K562 (cell line): ENCODE measurements around the gene RNU5D-1. TPM values are rescaled to one million over a fixed set of nuclear protein-coding genes. Genes with fewer than 3 reads are reported as not detected.

ENCODE experiments used
- ADNP ChIP-seq: fragments of 200-800 bp; sonication (Bioruptor generic); IDR thresholded peaks from 2 replicates; pipeline ENCODE4 v1.6.1; 2016; ENCODE audit warnings: missing genetic modification characterization, missing compliant biosample characterization
- BMI1 ChIP-seq: fragments of 150-350 bp; IDR thresholded peaks from 2 replicates; pipeline ENCODE4 v1.6.1; 2014; ENCODE audit warnings: low read length
- CREB1 ChIP-seq, 2 experiments: sonication (generic) in 1 of 2; formaldehyde crosslinking in 1 of 2; IDR thresholded peaks; 2 replicates each; pipeline versions ENCODE4 v1.6.1 to v1.8.0; 2012 to 2022; ENCODE audit warnings: inconsistent platforms in 1 of 2, mild to moderate bottlenecking in 1 of 2, missing genetic modification reagents in 1 of 2, moderate library complexity in 1 of 2
- CREBBP ChIP-seq: IDR thresholded peaks from one replicate; pipeline ENCODE4 v1.6.1; 2012; ENCODE audit warnings: low read depth, mild to moderate bottlenecking, control low read depth, inconsistent platforms, low read length
- CXXC5 ChIP-seq: fragments of 250-450 bp; sonication (Bioruptor Pico); IDR thresholded peaks from 2 replicates; pipeline ENCODE4 v1.8.0; 2022; ENCODE audit warnings: inconsistent platforms, mild to moderate bottlenecking, moderate library complexity
- GATA2 ChIP-seq: sonication (generic); formaldehyde crosslinking; IDR thresholded peaks from 2 replicates; pipeline ENCODE4 v1.4.0; 2020; ENCODE audit warnings: mild to moderate bottlenecking, missing genetic modification reagents
- KLF6 ChIP-seq: fragments of 250-450 bp; sonication (Bioruptor Pico); IDR thresholded peaks from 2 replicates; pipeline ENCODE4 v1.4.0; 2020; ENCODE audit warnings: mild to moderate bottlenecking, moderate library complexity, borderline replicate concordance
- L3MBTL2 ChIP-seq: fragments of 450-650 bp; IDR thresholded peaks from 2 replicates; pipeline ENCODE4 v1.6.1; 2016; ENCODE audit warnings: mild to moderate bottlenecking, moderate library complexity
- MAFF ChIP-seq: IDR thresholded peaks from 2 replicates; pipeline ENCODE4 v1.6.1; 2012; ENCODE audit warnings: low read length, improper control_type of control experiment
- MCM3 ChIP-seq: fragments of 450-650 bp; IDR thresholded peaks from 2 replicates; pipeline ENCODE4 v1.6.1; 2016
- NR3C1 ChIP-seq: sonication (generic); formaldehyde crosslinking; IDR thresholded peaks from 2 replicates; pipeline ENCODE4 v1.8.1; 2022; ENCODE audit warnings: missing genetic modification reagents
- POU5F1 ChIP-seq: fragments of 150-350 bp; IDR thresholded peaks from 2 replicates; pipeline ENCODE4 v1.6.1; 2014; ENCODE audit warnings: borderline replicate concordance, low read length, low read depth, mild to moderate bottlenecking; ENCODE audit not compliant: partially characterized antibody
- RNF2 ChIP-seq: sonication (generic); IDR thresholded peaks from 2 replicates; pipeline ENCODE4 v1.6.1; 2016
- SIN3A ChIP-seq, 2 experiments: fragments of 150-350 bp in 1 of 2; IDR thresholded peaks; 2 replicates each; pipeline ENCODE4 v1.6.1; 2011 to 2016; ENCODE audit warnings: borderline replicate concordance in 2 of 2, low read depth in 2 of 2, low read length in 2 of 2, mild to moderate bottlenecking in 2 of 2, moderate library complexity in 2 of 2; ENCODE audit not compliant: control insufficient read depth in 1 of 2
- SIN3B ChIP-seq: fragments of 450-650 bp; IDR thresholded peaks from 2 replicates; pipeline ENCODE4 v1.6.1; 2017; ENCODE audit warnings: low read depth, mild to moderate bottlenecking, moderate library complexity
- SRSF7 ChIP-seq: fragments of 200-400 bp; formaldehyde crosslinking; optimal IDR thresholded peaks from 2 replicates; pipeline ENCODE3; 2017; ENCODE audit warnings: mild to moderate bottlenecking, low read depth, low read length
- YBX1 ChIP-seq: fragments of 450-650 bp; IDR thresholded peaks from 2 replicates; pipeline ENCODE4 v1.7.1; 2016; ENCODE audit warnings: mild to moderate bottlenecking
- ZNF282 ChIP-seq: sonication (generic); formaldehyde crosslinking; IDR thresholded peaks from 2 replicates; pipeline ENCODE4 v1.8.1; 2023; ENCODE audit warnings: missing genetic modification reagents
- polyA plus RNA-seq, 8 experiments: library from polyadenylated mRNA; depleted of rRNA in 4 of 8; stranded (reverse) in 5 of 8; unstranded in 3 of 8; fragments of >200 nt; fragmentation: Nextera tagmentation in 2 of 8; fragmentation: Illumina TruSeq in 1 of 8; extraction: Ambion mirVana in 2 of 8; extraction: Trizol in 1 of 8; gene quantifications; 2 replicates each; pipeline versions ENCODE4 v1.2.1 to v1.2.3, GENCODE V29; 2011 to 2014; ENCODE audit warnings: inconsistent platforms in 1 of 8, missing spikeins in 1 of 8
- total RNA-seq, 7 experiments: library from RNA; depleted of rRNA in 6 of 7; stranded (reverse); fragments of >200 nt in 6 of 7; fragmentation: Illumina TruSeq in 2 of 7; extraction: Trizol in 2 of 7; gene quantifications; 2 replicates each; pipeline versions ENCODE4 v1.2.1 to v1.2.3, GENCODE V29; 2011 to 2021; ENCODE audit warnings: low replicate concordance in 1 of 7
- TF ChIP-seq, protein P1 (sequence below): fragments of 250-450 bp; sonication (Bioruptor Pico); IDR thresholded peaks from 2 replicates; pipeline ENCODE4 v1.5.0; 2020; ENCODE audit warnings: mild to moderate bottlenecking, borderline replicate concordance
- TF ChIP-seq, protein P2 (sequence below), 2 experiments: fragments of 450-650 bp; IDR thresholded peaks; 2 replicates each; pipeline ENCODE4 v1.6.1; 2016
- TF ChIP-seq, protein P3 (sequence below): IDR thresholded peaks from 3 replicates; pipeline ENCODE4 v1.6.1; 2011; ENCODE audit warnings: borderline replicate concordance, mild to moderate bottlenecking, moderate library complexity; ENCODE audit not compliant: insufficient read length; ENCODE audit errors: extremely low read depth
- TF ChIP-seq, protein P4 (sequence below): fragments of 250-450 bp; sonication (Bioruptor Pico); IDR thresholded peaks from 2 replicates; pipeline ENCODE4 v1.8.0; 2022; ENCODE audit warnings: moderate library complexity, mild to moderate bottlenecking, inconsistent platforms

RNU5D-1 gene
- total and polyA plus RNA-seq, 9 of the 15 experiments (the other 6 are each of a cell fraction or from before 2014, with no cell fraction given), result under 0.01 TPM; not detected in 8

DNA sequence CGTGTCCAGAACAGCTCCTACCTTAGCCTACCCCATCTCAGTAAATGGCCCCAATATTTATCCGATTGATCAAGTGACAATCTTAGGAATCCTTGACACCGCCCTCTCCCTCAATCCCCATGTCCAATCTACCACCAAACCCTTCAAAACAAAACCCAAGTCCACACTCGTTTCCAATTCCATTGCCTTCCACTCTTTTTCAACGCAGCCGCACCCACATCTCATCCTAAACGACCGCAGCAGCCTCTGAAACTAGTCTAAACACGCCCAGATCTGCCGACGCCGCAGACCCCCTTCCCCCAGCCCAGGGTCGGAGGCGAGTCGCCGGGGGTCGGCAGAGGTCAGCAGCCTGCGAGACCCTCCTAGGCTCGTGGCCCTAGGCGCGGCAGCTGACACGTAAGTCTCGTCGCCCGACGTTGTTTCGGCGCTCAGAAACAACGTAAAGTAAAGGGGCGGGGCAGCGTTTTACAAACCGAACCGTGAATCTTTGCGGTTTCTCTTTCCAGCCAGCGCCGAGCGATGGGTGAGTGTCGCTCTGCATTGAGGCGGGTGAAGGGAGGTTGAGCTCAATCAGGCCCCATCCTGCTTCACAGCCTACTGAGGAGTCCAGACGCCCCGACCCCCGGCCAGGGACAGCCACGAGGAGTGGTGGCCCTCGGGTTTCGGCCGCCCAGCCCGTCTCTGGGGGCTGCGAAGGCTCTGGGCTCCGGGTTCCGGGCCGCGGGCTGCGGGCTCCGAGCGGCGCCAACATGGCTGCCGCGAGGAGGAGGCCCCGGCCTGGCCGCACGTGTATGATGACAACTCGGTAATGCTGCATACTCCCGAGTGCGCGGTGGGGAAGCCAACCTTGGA is 44.3 kb upstream of the RNU5D-1 start, which contains the start of gene RPS8 (continued):
- TF ChIP-seq BMI1 (no peak), RNF2 (peak; percentile 83), CXXC5 (CRISPR knock-in tag) (peak; percentile 97), ZNF282 (no peak), CREB1 (IDR thresholded peaks at IDR 0.05) (peak; percentile 100), CREB1 (CRISPR knock-in tag; IDR thresholded peaks at IDR 0.05) (peak; percentile 100), CREBBP (no peak), GATA2 (CRISPR knock-in tag) (no peak), MCM3 (no peak; the same call in 1 of the 2 replicates), POU5F1 (no peak), ADNP (no peak), NR3C1 (CRISPR knock-in tag) (no peak), L3MBTL2 (peak; percentile 94), YBX1 (no peak), SIN3A (IDR thresholded peaks at IDR 0.05; ENCODE audit: borderline replicate concordance in 2 of 2, control insufficient read depth in 1 of 2, low read depth in 2 of 2, low read length in 2 of 2) (peak; percentile 21 to 79; a peak in 2 of 4 replicates), SIN3B (peak; percentile 86), MAFF (no peak), SRSF7 (no peak), KLF6 (CRISPR knock-in tag) (peak; percentile 95)
- TF ChIP-seq, protein P1, sequence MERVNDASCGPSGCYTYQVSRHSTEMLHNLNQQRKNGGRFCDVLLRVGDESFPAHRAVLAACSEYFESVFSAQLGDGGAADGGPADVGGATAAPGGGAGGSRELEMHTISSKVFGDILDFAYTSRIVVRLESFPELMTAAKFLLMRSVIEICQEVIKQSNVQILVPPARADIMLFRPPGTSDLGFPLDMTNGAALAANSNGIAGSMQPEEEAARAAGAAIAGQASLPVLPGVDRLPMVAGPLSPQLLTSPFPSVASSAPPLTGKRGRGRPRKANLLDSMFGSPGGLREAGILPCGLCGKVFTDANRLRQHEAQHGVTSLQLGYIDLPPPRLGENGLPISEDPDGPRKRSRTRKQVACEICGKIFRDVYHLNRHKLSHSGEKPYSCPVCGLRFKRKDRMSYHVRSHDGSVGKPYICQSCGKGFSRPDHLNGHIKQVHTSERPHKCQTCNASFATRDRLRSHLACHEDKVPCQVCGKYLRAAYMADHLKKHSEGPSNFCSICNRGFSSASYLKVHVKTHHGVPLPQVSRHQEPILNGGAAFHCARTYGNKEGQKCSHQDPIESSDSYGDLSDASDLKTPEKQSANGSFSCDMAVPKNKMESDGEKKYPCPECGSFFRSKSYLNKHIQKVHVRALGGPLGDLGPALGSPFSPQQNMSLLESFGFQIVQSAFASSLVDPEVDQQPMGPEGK (CRISPR knock-in tag), result no peak
- TF ChIP-seq, protein P2, sequence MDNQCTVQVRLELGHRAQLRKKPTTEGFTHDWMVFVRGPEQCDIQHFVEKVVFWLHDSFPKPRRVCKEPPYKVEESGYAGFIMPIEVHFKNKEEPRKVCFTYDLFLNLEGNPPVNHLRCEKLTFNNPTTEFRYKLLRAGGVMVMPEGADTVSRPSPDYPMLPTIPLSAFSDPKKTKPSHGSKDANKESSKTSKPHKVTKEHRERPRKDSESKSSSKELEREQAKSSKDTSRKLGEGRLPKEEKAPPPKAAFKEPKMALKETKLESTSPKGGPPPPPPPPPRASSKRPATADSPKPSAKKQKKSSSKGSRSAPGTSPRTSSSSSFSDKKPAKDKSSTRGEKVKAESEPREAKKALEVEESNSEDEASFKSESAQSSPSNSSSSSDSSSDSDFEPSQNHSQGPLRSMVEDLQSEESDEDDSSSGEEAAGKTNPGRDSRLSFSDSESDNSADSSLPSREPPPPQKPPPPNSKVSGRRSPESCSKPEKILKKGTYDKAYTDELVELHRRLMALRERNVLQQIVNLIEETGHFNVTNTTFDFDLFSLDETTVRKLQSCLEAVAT (IDR thresholded peaks at IDR 0.05), result peak; percentile 93 to 95
- TF ChIP-seq, protein P3, sequence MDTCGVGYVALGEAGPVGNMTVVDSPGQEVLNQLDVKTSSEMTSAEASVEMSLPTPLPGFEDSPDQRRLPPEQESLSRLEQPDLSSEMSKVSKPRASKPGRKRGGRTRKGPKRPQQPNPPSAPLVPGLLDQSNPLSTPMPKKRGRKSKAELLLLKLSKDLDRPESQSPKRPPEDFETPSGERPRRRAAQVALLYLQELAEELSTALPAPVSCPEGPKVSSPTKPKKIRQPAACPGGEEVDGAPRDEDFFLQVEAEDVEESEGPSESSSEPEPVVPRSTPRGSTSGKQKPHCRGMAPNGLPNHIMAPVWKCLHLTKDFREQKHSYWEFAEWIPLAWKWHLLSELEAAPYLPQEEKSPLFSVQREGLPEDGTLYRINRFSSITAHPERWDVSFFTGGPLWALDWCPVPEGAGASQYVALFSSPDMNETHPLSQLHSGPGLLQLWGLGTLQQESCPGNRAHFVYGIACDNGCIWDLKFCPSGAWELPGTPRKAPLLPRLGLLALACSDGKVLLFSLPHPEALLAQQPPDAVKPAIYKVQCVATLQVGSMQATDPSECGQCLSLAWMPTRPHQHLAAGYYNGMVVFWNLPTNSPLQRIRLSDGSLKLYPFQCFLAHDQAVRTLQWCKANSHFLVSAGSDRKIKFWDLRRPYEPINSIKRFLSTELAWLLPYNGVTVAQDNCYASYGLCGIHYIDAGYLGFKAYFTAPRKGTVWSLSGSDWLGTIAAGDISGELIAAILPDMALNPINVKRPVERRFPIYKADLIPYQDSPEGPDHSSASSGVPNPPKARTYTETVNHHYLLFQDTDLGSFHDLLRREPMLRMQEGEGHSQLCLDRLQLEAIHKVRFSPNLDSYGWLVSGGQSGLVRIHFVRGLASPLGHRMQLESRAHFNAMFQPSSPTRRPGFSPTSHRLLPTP, result no peak
- TF ChIP-seq, protein P4, sequence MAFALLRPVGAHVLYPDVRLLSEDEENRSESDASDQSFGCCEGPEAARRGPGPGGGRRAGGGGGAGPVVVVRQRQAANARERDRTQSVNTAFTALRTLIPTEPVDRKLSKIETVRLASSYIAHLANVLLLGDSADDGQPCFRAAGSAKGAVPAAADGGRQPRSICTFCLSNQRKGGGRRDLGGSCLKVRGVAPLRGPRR (CRISPR knock-in tag), result 0 out of 2 replicates have a peak, but pooled peaks have one; percentile 6
